VCaP (cell line): Measurements from ENCODE around the gene RAB9A.
A peak's percentile ranks its signal among the peaks of the same experiment; 100 is the strongest.
"Not testable (repeated sequence)": the region's sequence is repeated elsewhere in the genome, so short reads cannot be mapped to it uniquely, and the experiment has no call there.

Experiments used
- H3K27ac ChIP-seq: fragments of 450-650 bp; 2 replicates; pipeline ENCODE4 v1.5.1; 2017
- CTCF ChIP-seq: fragments of 450-650 bp; conservative IDR thresholded peaks from 2 replicates; pipeline ENCODE4 v1.5.1; 2017; ENCODE audit warnings: mild to moderate bottlenecking, moderate library complexity

Gene RAB9A

GRCh38 chrX:13688958-13689740, at the start of gene RAB9A:
Gene RAB9A, plus strand, starts transcription at chrX:13689128. Its CDS starts 19,619 bp downstream, at chrX:13708747.
- TF ChIP-seq CTCF, result no peak
- peak within 1 kb of the TSS; percentile 89 for H3K27ac ChIP-seq

- not testable (repeated sequence) for H3K27ac ChIP-seq
Observed at GRCh38 chrX:13641684-13642083, 47.2 kb upstream of the RAB9A start.

GRCh38 chrX:13645464-13646153, 43.3 kb upstream of the RAB9A start:
- no peak overlapping the region for H3K27ac ChIP-seq
- TF ChIP-seq CTCF, result no peak

- peak; percentile 78 for TF ChIP-seq CTCF
- no peak overlapping the region for H3K27ac ChIP-seq
Observed at GRCh38 chrX:13646154-13646549, 42.8 kb upstream of the RAB9A start.

GRCh38 chrX:13647709-13648212, 41.2 kb upstream of the RAB9A start:
- no peak overlapping the region for H3K27ac ChIP-seq
- no peak for TF ChIP-seq CTCF

- H3K27ac ChIP-seq, result not testable (repeated sequence)
Observed at GRCh38 chrX:13648336-13648735, 40.6 kb upstream of the RAB9A start.

- no peak for TF ChIP-seq CTCF
- H3K27ac ChIP-seq, result no peak overlapping the region
Observed at GRCh38 chrX:13649838-13650237, 39.1 kb upstream of the RAB9A start.

- TF ChIP-seq CTCF, result no peak
- no peak overlapping the region for H3K27ac ChIP-seq
Observed at GRCh38 chrX:13650318-13650717, 38.6 kb upstream of the RAB9A start.
